GM10847 (cell line): ENCODE measurements around the gene ATG5.

Experiments used
- POLR2A ChIP-seq: IDR thresholded peaks from 2 replicates; pipeline ENCODE4 v1.6.1; 2011; ENCODE audit not compliant: insufficient read length; ENCODE audit errors: extremely low read depth

Gene ATG5

GRCh38 chr6:106281661-106282060 is 43.9 kb downstream of the ATG5 start:
- no peak for TF ChIP-seq POLR2A

GRCh38 chr6:106281088-106281487 is 44.5 kb downstream of the ATG5 start:
- TF ChIP-seq POLR2A = no peak

- no peak for TF ChIP-seq POLR2A
Observed at GRCh38 chr6:106279179-106279578, 46.4 kb downstream of the ATG5 start.

- no peak for TF ChIP-seq POLR2A
Observed at GRCh38 chr6:106275692-106276091, 49.9 kb downstream of the ATG5 start.

- TF ChIP-seq POLR2A = no peak
Observed at GRCh38 chr6:106273087-106273486, 52.5 kb downstream of the ATG5 start.

- no peak for TF ChIP-seq POLR2A
Observed at GRCh38 chr6:106272287-106272686, 53.3 kb downstream of the ATG5 start.

GRCh38 chr6:106270414-106270813 is 55.1 kb downstream of the ATG5 start:
- no peak for TF ChIP-seq POLR2A

- no peak for TF ChIP-seq POLR2A
Observed at GRCh38 chr6:106258726-106259125, 66.8 kb downstream of the ATG5 start.

- no peak for TF ChIP-seq POLR2A
Observed at GRCh38 chr6:106257195-106257594, 68.4 kb downstream of the ATG5 start.

- TF ChIP-seq POLR2A = no peak
Observed at GRCh38 chr6:106256201-106256968, 69.2 kb downstream of the ATG5 start.

- no peak for TF ChIP-seq POLR2A
Observed at GRCh38 chr6:106255306-106255705, 70.3 kb downstream of the ATG5 start.

GRCh38 chr6:106254636-106255035 is 70.9 kb downstream of the ATG5 start:
- TF ChIP-seq POLR2A = no peak

- no peak for TF ChIP-seq POLR2A
Observed at GRCh38 chr6:106253731-106254130, 71.8 kb downstream of the ATG5 start.

GRCh38 chr6:106253172-106253571 is 72.4 kb downstream of the ATG5 start:
- no peak for TF ChIP-seq POLR2A

GRCh38 chr6:106252687-106253086 is 72.9 kb downstream of the ATG5 start:
- TF ChIP-seq POLR2A = no peak

GRCh38 chr6:106250953-106251352 is 74.6 kb downstream of the ATG5 start:
- no peak for TF ChIP-seq POLR2A

- no peak for TF ChIP-seq POLR2A
Observed at GRCh38 chr6:106249658-106250057, 75.9 kb downstream of the ATG5 start.
